Colon (tissue), 2 donors: ENCODE results near the gene RLN3.

Source experiments
- FAIRE-seq: peaks from 2 replicates; lab custom pipeline; 2012; peaks lifted over from hg19 to GRCh38; lab: Jason Lieb, UNC
- donor health status: control.
- donor health status: control.

The RLN3 gene, protein sequence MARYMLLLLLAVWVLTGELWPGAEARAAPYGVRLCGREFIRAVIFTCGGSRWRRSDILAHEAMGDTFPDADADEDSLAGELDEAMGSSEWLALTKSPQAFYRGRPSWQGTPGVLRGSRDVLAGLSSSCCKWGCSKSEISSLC

DNA sequence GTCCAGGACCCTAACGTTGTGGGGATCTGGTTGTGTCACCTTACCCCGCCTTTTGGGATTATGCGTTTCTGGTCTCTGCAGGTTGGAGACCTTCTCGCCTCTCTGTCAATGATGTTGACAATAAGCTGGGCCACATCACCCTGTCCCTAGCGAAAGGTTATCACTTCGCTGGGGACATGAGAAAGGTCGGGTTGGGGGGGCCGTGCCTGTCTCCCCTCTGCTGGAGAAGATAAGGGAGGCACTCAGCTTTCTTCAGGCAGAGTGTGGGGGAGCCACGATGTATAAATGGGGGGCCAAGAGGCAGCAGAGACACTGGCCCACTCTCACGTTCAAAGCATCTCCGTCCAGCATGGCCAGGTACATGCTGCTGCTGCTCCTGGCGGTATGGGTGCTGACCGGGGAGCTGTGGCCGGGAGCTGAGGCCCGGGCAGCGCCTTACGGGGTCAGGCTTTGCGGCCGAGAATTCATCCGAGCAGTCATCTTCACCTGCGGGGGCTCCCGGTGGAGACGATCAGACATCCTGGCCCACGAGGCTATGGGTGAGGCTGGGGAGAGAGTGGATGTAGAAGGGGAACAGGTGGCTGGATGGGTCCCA lies at the start of gene RLN3:
RLN3 (plus strand) TSS at position 293 of the 595 bp plus-strand sequence; CDS start at position 350, 57 bp downstream.
- no peak for FAIRE-seq

GRCh38 chr19:13978351-13979243 lies 49.4 kb upstream of the RLN3 start:
- FAIRE-seq: no peak

GRCh38 chr19:13979244-13979615 lies 48.7 kb upstream of the RLN3 start:
- no peak for FAIRE-seq

DNA sequence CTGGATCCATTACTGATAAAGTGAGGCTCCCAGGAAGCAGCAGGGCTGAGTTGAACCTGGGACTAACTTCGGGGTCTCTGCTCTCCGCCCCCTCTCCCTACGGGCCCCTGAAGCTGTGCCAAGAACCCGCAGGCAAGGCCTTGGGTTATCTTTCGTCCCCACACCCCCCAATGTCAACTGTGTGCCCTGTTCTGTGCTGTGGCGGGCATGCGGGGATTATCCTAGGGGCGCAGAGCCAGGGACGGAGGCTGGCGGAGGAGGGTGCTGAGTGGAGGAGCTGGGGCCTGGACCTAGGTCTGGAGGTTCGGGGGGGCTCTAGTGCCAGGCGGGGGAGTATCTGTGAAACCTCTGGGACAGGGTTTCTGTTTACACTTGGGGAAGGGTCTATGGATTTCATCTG lies 48.3 kb upstream of the RLN3 start:
- FAIRE-seq: no peak

DNA sequence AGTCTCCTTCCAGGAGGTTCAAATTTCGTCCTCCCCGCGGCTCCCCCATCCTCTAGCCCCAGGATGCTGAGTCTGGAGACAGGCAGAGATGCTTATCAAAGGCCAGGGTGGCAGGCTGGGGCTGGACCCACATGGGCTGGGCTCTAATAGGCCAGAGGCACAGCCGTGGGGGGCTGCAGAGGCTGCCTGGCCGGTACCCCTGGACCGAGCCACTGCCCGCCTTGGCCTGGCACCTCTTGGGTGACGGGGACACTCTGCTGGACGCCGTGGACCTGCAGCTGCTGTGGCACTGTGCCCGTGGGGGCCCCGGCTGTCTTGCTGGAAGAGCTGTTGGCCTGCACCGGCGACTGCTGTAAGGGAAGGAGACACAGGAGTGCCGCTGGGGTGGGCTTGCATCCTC lies 47.6 kb upstream of the RLN3 start:
- no peak for FAIRE-seq

DNA sequence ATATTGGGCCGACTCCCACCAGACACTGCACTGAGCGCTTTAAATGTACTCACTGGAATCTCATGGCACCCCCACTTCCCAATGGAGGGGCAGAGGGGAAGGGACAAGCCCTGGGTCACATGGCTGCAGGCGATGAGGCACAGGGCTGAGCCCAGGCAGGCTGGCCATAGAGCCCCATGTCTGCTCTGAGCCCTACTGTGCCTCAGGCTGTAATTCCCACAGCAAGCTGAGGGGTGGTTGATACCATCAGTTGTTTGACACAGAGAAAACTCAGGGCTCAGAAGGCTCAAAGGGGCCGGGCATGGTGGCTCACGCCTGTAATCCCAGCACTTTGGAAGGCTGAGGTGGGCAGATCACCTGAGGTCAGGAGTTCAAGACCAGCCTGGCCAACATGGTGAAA lies 46.9 kb upstream of the RLN3 start:
- FAIRE-seq: no peak

GRCh38 chr19:13981467-13981866 lies 46.5 kb upstream of the RLN3 start:
- FAIRE-seq: no peak

GRCh38 chr19:13981988-13982501 lies 45.9 kb upstream of the RLN3 start:
- no peak for FAIRE-seq

- FAIRE-seq: no peak
These were observed 45.2 kb upstream of the RLN3 start for GRCh38 chr19:13982773-13983172.

DNA sequence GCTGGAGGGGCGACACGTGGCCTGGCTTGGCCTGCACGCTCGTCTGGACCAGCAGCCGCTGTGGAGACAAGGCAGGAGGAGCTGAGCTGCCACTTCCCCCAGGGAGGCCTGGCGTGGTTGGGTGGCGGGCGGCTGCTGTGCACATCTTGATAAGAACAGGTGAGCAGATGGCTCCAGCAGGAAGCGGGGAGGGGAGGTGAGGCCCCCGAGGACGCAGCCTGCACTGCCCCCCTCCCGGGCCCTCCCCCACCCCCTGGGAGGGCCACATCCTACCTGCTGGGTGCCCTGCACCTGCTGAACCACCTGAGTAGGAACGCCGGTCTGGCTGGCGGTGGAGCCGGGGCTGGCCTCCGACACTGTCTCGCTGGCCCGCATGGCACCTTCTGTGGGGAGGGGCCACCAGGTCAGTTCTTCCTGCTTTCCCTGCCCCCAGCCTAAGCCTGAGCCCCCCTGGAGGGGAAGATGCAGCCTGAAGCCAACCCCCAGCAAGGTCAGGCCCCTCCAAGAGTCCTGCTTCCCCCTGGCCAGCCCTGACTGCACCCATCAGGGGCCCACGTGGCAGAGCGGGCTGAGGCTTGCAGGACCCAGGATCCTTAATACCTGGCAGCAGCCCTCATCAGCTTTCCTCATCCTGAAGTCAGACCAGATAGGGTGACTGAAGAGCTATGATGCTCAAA lies 44.6 kb upstream of the RLN3 start:
- no peak for FAIRE-seq

DNA sequence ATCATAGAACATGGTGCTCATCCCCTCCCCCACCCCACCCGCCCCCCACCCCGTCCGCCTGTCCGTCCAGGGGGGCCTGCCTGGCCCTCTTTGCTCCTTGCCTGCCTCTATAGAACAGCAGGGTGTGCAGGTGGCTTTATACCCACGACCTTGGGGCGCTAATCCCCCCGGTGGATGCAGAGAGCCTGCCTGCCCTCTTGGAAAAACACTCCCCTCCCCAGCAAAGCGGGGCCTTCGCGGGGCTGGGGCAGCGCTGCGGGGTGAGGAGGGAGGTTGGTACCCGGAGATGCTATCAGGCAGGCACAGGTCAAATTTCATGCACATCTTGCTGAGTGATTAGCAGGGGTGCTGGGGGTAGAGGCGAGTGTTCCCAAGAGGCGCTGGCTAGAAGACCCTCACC lies 43.8 kb upstream of the RLN3 start:
- FAIRE-seq: no peak

DNA sequence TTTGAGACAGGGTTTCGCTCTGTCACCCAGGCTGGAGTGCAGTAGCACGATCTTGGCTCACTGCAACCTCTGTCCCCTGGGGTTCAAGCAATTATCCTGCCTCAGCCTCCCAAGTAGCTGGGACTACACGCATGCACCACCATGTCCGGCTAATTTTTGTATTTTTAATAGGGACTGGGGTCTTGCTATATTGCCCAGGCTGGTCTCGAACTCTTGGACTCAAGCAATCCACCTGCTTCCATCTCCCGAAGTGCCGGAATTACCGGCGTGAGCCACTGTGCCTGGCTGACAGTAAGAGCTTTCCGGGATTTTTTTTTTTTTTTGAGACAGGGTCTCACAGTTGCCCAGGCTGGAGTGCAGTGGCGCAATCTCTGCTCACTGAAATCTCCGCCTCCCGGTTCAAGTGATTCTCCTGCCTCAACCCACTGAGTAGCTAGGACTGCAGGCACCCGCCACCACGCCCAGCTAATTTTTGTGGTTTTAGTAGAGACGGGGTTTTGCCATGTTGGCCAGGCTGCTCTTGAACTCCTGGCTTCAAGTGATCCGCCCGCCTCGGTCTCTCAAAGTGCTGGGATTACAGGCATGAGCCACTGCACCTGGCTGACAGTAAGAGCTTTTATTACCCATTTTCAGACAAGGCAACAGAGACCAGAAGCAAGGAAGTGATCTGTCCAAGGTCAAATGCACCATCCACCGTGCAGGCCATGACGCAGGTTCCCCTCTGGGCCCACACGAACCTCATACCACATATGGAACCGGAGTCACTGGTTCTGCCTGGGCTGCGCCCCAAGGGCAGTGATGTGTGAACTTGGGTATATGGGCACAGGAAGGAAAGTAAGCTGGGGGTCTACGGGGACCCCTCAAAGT lies 42.8 kb upstream of the RLN3 start:
- FAIRE-seq: no peak

- no peak for FAIRE-seq
These were observed 42.1 kb upstream of the RLN3 start for GRCh38 chr19:13985771-13986347.

- no peak for FAIRE-seq
These were observed 41.5 kb upstream of the RLN3 start for GRCh38 chr19:13986348-13986904.

DNA sequence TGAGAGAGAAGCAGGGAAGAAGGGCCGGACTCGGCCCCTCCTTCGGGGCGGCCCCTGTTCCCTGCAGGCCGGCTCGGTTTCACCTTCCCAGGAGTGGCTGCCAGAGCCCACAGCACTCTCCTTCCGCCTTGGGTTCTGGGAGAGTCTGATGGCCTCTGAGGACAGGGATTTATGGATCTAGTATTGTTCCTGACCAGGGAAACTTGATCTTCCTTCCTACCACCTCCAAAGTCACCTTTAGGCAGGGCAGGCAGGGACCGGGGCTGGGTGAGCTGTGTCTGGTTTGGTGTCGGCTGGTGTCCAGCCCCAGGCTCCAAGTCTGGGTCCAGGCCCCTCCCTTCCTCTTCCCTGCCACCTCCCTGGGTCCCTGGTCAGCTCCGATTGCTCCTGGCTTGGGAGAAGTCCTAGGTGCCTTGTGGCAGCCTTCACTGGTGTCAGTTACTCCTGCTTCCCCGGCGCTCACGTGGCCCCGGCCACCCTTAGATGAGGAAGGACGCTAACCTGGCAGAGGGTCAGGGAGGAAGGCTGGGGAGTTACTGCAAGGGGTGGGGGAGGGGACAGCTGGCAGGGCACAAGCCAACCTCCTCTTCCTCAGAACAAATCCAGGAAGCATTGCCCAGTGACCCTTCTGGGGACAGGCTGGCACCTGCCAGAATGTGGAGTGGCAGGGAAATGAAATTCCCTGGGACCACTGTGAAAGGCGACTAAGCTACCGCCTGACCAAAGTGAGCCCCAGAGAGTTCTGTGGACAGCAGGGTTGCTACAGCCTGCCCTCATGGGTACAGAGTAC lies 40.7 kb upstream of the RLN3 start:
- FAIRE-seq: no peak

GRCh38 chr19:13989487-13989886 lies 38.5 kb upstream of the RLN3 start:
- no peak for FAIRE-seq

DNA sequence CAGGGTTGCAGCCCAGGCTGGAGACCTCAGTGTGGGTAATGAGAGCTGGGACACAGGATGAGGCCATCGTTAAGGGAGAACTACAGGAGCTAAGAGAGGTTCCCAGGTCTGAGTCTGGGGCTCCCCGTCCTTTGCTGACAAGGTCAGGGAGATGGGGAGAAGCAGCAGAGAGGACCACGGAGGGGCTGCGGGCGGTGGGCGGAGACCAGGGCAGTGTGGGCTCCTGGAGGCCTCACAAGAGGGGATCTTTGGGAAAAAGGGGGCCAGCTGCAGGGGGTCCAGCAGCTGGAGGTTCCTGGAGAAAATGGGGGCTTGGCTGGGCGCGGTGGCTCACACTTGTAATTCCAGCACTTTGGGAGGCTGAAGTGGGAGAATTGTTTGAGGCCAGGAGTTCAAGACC lies 37.9 kb upstream of the RLN3 start:
- no peak for FAIRE-seq

GRCh38 chr19:13992025-13992424 lies 35.9 kb upstream of the RLN3 start:
- no peak for FAIRE-seq

DNA sequence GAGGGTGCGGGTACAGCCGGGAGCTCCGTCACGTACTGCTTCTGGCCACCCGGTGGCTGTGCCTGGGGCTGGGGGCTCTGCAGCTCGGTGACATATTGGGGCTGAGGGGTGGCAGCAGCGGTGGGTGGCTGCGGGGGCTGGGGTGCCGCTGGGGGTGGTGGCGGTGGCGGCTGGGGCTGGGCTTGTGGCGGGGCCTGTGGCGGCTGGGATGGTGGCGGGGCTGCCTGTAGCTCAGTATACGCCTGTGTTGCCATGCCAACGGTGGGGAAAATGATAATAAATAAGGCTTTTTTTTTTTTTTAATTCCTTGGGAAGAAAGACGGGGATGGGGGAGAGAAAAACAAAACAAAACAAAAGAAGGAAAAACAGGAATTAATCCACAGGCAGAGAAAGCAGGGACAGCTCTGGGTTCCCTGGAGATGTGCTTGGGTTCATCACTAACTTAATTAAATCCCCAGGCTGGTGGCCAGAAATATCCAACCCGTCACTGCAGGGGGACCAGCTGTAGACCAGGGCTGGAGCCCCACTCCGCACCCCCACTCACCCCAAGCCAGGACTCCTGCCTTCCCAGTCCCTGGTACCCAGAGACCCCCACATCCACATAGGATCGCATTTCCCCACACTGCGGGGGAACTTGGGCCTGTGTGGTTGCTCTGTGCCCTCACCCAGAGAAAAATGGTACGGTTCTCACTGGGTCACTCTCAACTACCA lies 34.2 kb upstream of the RLN3 start:
- no peak for FAIRE-seq
